Left ventricle myocardium superior (tissue), 1 donor: ENCODE results near the gene NPTX2. TPM values are rescaled to one million over a fixed set of nuclear protein-coding genes. Genes with fewer than 3 reads are reported as not detected.
"Not testable (repeated sequence)": the region's sequence is repeated elsewhere in the genome, so short reads cannot be mapped to it uniquely, and the experiment has no call there.

Source experiments
- ATAC-seq: fragments of 200-7000 bp; cut with Tn5 transposase; one replicate; pipeline ENCODE4 v1.9.1; 2020; ENCODE audit warnings: mild to moderate bottlenecking, moderate library complexity
- DNase-seq: peaks from one replicate; pipeline ENCODE4 v3.0.0-alpha.2; 2020
- intact Hi-C: fragments of 100-400 bp; cut with micrococcal nuclease; formaldehyde crosslinking; loops from one replicate; pipeline ENCODE4 v1.11.0; 2022
- long read RNA-seq: library from polyadenylated mRNA; unstranded; transcript quantifications from one replicate; pipeline ENCODE4 v2.0.0, GENCODE V29; 2021
- total RNA-seq: library from RNA; stranded (reverse); fragmentation: NEBNext Ultra II Directional; extraction: Animal tissue kit (Norgen Biotek cat#: 25700); gene quantifications from one replicate; pipeline ENCODE4 v1.2.1, GENCODE V29; 2021
- donor health status: DM: no; HTN: yes; CAD: no; lungs with severe emphysema.

NPTX2 gene
- total RNA-seq = 2.1 TPM
- long read RNA-seq, partial matches to known transcripts = 0 of 1 reads
- long read RNA-seq, other reads (novel, unspliced or antisense) = 1 of 1 reads

DNA sequence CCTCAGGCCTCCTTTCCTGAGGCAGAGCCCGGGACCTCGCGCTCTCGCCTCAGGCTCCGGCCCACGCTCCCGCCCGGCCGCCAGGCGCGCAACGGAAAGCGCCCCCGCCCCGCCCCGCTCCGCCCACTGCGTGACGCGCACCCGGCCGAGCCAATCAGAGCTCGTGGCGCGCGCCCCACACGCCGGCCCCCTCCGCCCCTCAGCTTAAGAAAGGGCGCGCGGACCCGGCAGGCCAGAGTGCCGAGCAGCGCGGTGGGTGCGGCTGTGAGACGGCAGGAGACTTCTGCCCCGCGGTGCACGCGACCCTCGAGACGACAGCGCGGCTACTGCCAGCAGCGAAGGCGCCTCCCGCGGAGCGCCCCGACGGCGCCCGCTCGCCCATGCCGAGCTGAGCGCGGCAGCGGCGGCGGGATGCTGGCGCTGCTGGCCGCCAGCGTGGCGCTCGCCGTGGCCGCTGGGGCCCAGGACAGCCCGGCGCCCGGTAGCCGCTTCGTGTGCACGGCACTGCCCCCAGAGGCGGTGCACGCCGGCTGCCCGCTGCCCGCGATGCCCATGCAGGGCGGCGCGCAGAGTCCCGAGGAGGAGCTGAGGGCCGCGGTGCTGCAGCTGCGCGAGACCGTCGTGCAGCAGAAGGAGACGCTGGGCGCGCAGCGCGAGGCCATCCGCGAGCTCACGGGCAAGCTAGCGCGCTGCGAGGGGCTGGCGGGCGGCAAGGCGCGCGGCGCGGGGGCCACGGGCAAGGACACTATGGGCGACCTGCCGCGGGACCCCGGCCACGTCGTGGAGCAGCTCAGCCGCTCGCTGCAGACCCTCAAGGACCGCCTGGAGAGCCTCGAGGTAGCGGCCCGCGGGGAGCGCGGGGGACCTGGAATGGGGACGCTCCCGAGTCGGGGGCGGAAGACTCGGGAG lies at the start of gene NPTX2:
NPTX2 (plus strand) TSS at position 235 of the 909 bp plus-strand sequence; CDS start at position 412, 177 bp downstream.
- ATAC-seq (peak; percentile 84), DNase-seq (peak; percentile 77)
- intact Hi-C loops = no loop called here

- intact Hi-C loops = no loop called here
- DNase-seq = no peak
- ATAC-seq = no peak
Observed at GRCh38 chr7:98567991-98568390, 49.1 kb upstream of the NPTX2 start.

- DNase-seq (peak; percentile 53), ATAC-seq (no peak)
- intact Hi-C loops = no loop called here
Observed at GRCh38 chr7:98568891-98569290, 48.2 kb upstream of the NPTX2 start.

DNA sequence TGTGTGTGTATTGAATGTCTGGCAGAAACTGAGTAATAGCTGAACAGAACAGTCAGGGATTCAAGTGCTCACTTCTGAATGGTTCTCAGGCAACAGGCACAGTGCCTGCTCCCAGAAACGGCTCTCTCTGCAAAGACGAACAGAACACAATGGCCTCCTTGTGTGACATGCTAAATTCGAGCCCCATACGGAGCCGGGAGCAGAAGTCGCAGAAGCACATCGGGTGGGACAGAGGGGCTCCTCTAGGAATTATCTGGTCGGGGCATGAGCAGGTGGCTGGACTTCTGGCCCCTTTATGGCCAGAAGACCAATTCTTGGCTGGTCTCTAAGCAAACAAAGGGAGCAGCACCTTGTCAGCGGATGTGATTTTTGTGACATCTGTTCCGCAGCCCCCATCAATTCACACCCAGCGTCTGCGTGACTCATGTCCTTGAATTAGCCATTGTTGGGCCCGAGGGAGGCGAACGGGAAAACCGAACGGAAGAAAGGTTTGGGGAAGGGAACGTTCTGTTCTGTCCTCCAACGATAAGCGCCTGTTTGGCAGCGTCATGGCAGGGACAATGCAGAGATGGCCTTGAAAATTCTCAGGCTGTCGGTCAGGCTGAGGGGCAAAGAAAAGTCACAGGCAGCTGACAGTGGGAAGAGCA lies 47.3 kb upstream of the NPTX2 start:
- ATAC-seq = peak; percentile 78
- intact Hi-C loops = no loop called here
- peak; percentile 55 for DNase-seq

GRCh38 chr7:98571006-98571405 lies 46.1 kb upstream of the NPTX2 start:
- intact Hi-C loops = no loop called here
- ATAC-seq = no peak
- DNase-seq = no peak

- ATAC-seq = no peak
- intact Hi-C loops = no loop called here
- DNase-seq = no peak
Observed at GRCh38 chr7:98571986-98572385, 45.1 kb upstream of the NPTX2 start.

DNA sequence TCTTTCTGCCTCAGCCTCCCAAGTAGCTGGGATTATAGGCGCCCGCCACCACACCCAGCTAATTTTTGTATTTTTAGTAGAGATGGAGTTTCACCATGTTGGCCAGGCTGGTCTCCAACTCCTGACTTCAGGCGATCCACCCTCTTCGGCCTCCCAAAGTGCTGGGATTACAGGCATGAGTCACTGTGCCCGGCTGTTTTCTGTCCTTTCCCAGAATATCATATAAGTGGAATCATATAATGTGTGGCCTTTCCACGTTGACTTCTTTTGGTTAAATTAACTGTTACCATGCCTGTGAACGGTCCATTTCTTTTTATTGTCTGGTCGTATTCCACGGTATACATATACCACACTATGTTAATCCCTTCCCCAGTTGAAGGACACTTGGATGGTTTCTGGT lies 44.4 kb upstream of the NPTX2 start:
- ATAC-seq = not testable (repeated sequence)

GRCh38 chr7:98573816-98574215 lies 43.3 kb upstream of the NPTX2 start:
- intact Hi-C loops = no loop called here
- ATAC-seq (no peak), DNase-seq (no peak)

More for the DNA sequence above, 44.4 kb upstream of the NPTX2 start:
- DNase-seq, intact Hi-C loops: not testable (repeated sequence)

DNA sequence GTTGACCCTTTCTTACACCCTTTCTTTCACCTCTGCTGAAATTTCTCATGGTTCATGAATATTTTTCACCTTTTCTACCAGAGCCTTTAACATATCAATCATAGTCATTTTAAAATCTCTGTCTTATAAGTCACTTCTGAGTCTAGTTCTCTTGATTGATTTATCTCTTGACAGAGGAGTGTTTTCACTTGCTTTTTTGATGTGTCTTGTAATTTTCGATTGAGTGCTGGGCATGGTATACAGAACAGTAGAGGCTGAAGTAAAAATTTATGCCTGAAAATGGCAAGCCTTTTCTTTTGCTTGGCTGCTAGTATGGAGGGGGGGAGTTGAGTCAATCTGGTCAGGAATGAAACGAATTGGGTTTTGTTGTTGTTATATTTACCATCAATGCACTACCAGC lies 41.2 kb upstream of the NPTX2 start:
- DNase-seq (no peak), ATAC-seq (no peak)
- intact Hi-C loops = no loop called here

DNA sequence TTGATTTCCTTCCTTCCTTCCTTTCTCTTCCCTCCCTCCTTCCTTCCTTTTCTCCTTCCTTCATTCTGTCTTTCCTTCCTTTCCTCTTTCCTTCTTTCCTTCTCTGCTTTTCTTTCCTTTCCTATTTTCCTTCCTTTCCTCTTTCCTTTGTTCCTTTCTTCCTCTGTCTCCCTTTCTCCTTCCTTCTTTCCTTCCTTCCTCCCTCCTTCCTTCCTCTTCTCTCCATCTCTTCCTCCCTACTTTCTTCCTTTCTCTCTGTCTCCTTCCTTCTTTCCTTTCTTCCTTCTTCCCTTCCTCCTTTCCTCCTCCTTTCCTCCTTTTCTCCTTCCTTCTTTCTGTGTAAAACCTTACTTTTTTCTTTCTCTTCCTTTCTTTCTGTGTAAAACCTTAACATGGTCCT lies 32.3 kb upstream of the NPTX2 start:
- no peak for ATAC-seq
- intact Hi-C loops = no loop called here

GRCh38 chr7:98591926-98592325 lies 25.2 kb upstream of the NPTX2 start:
- DNase-seq = no peak
- intact Hi-C loops = no loop called here
- ATAC-seq = no peak

More for the DNA sequence above, 32.3 kb upstream of the NPTX2 start:
- DNase-seq = no peak

DNA sequence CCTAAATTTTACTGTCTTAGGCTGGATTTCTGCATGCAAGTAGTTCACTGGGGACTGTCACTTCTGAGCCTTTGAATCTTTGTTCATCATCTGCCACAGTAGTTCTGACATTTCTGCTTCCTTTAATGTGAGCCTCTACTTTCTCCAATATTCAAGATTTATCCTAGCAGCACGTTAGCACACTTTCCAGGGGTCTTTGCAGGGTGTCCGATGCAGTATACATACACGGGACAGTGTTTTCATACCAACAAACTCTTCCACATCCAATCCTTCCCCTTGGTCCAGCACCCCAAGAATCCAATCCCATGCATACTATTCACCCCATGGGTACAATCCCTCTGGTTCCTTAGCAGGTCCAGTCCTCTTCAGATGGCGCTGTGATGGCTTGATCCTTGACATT lies 22.7 kb upstream of the NPTX2 start:
- ATAC-seq (no peak), DNase-seq (no peak)
- intact Hi-C loops = no loop called here

DNA sequence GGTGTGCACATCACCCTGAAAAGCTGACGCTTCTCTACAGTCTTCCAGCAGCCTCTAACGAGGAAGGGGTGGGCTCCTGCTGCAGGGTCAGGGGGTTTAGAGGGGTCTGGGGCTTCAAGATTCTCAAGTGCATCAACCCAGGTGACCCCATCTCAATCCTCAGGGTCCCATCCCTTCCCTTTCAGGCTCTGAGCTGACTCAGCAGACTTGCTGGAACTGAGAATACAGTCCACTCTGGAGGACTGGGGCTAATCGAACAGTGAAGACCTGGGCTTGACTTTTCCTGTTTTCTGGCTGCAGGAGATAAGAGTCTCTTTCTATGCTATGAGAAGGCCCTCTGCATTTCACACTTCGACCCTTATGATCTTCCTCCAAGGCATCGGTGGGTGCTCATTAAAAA lies 22.3 kb upstream of the NPTX2 start:
- intact Hi-C loops = no loop called here

DNA sequence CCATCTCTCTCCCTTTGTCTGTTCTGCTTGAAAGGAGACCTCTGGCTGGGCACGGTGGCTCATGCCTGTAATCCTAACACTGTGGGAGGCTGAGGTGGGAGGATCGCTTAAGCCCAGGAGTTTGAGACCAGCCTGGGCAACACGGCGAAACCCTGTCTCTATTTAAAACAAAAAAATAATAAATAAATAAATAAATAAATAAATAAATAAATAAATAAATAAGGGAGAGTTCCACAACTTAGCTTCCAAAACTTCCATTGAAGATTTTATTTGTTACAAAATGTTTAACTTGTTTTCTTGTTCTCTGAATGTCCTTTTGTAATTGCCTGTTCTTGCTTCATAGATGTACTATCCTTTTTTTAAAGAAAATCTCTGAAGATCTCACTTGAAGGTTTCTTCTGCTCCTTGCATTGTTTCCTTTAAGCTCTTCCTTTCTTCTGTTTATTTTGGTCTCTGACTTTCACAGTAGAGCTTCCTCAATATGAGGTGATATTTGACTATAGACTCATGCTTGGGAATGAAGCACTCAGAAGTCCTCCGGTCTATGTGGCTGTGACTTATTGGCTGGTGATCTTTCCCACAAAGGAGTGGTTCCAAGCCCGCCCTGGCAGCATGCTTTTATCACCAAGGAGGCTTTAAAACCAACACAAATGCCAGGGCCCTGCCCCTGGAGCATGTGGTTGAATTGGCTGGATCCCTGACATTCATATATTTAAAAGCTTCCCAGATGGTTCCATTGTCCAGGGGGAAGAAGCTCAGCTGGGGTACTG lies 18.1 kb upstream of the NPTX2 start:
- ATAC-seq (no peak), DNase-seq (no peak)
- intact Hi-C loops = no loop called here

More for the DNA sequence above, 22.3 kb upstream of the NPTX2 start:
- ATAC-seq = no peak
- DNase-seq = no peak

DNA sequence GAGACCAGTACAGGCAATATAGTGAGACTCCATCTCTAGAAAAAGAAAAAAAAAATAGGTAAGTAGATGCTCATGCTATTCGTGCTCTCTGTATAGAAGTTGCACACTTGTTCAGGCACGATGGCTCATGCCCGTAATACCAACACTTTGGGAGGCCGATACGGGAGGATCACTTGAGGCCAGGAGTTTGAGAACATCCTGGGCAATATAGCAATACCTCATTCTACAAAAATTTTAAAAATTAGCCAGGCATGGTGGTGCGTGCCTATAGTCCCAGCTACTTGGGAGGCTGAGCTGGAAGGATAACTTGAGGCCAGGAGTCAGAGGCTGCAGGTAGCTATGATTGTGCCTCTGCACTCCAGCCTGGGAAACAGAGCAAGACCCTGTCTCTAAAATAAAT lies 17.2 kb upstream of the NPTX2 start:
- no peak for DNase-seq
- intact Hi-C loops = no loop called here
- no peak for ATAC-seq

DNA sequence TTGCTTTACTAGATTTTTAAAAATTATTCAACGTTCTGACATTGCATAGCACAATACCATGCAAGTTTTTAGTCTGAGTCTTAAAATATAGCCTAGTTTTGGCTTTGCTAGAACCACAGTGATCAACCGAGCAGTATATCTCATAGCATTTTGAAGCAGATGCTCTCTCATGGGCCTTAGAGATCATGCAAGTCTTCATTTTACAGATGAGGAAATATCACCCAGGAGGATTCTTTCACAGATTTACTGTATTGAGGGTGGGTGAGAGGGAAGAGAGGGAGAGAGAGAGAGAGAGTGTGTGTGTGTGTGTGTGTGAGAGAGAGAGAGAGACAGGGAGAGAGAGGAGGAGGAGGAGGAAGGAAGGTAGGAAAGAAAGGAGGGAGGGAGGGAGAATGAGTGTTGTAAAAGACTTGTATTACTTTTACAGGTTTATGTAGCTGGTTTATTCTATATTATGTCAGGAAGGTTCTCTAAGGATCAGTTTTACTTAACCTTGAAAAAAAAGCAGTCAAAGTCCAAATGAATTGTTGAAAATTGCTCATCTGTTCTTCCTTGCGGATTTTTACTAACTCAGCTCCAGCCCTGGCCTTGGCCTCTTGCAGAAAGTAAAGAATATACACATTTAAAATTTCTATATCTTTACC lies 14.2 kb upstream of the NPTX2 start:
- DNase-seq = no peak
- intact Hi-C loops = no loop called here
- no peak for ATAC-seq

- intact Hi-C loops = no loop called here
- ATAC-seq (no peak), DNase-seq (no peak)
Observed at GRCh38 chr7:98603399-98603788, 13.7 kb upstream of the NPTX2 start.

DNA sequence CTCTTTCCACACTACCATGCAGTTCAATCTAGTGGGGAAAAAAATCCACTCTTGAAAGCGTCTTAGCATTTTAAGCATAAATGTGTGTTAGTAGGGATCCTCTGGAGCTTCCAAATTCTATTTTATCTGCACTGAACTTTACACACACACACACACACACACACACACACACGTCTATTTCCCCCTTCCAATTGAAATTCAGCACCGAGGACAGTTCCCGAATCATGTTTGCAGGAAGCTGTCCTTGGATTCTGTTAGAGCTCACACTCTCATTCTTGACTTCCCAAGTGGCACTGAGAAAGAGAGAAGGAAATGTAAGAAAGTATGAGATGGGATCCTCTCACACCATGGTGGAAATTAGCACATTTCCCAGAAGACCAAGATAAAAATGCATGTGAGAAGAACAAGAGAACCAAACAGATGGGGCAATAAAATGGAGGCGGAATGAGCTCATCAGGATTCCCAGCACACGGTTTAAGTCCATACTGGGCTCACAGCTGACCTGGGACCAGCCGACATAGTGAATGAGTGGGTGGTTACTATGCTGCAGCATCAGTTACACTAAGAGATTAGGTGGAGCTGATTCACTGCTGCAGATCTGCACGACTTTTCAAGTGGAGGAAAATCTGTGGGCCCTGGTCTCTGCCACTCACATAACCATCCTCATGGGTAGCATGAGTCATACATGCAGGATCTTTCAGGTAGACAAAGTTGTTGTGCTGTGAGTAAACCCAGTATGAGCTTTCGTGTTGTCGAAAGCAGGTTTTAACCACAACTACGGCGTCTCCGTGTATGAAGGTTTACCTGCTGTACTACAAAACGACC lies 3.3 kb upstream of the NPTX2 start:
- intact Hi-C loops = no loop called here
- DNase-seq = no peak
- ATAC-seq = no peak
